GM18508 (cell line): ENCODE data around the gene IQCK.

Source experiments
- ATAC-seq: cut with Tn5 transposase; IDR thresholded peaks from one replicate; pipeline ENCODE4 v1.9.1; 2021; ENCODE audit warnings: moderate number of reproducible peaks; ENCODE audit not compliant: insufficient read depth, unreplicated experiment

IQCK gene

GRCh38 chr16:19853132-19853741 lies 135.2 kb downstream of the IQCK start:
- no peak for ATAC-seq

- ATAC-seq: no peak
Observed at GRCh38 chr16:19853742-19854542, 135.9 kb downstream of the IQCK start.

- no peak for ATAC-seq
Observed at GRCh38 chr16:19854543-19854876, 136.4 kb downstream of the IQCK start.

- ATAC-seq: no peak
Observed at GRCh38 chr16:19856120-19856519, 138.0 kb downstream of the IQCK start.

GRCh38 chr16:19857593-19858339 lies 139.7 kb downstream of the IQCK start:
- ATAC-seq: no peak

- no peak for ATAC-seq
Observed at GRCh38 chr16:19858340-19859018, 140.4 kb downstream of the IQCK start.

- no peak for ATAC-seq
Observed at GRCh38 chr16:19859166-19859565, 141.1 kb downstream of the IQCK start.

- no peak for ATAC-seq
Observed at GRCh38 chr16:19859603-19860002, 141.5 kb downstream of the IQCK start.

GRCh38 chr16:19860166-19861041 lies 142.3 kb downstream of the IQCK start:
- ATAC-seq: no peak

- no peak for ATAC-seq
Observed at GRCh38 chr16:19861133-19861532, 143.1 kb downstream of the IQCK start.

GRCh38 chr16:19861811-19862327 lies 143.8 kb downstream of the IQCK start:
- ATAC-seq: no peak

GRCh38 chr16:19863990-19864389 lies 145.9 kb downstream of the IQCK start:
- ATAC-seq: no peak

GRCh38 chr16:19864566-19864965 lies 146.5 kb downstream of the IQCK start:
- no peak for ATAC-seq

GRCh38 chr16:19868421-19868820 lies 150.3 kb downstream of the IQCK start:
- ATAC-seq: no peak

GRCh38 chr16:19871721-19872120 lies 153.7 kb downstream of the IQCK start:
- no peak for ATAC-seq

- ATAC-seq: no peak
Observed at GRCh38 chr16:19872179-19872863, 154.2 kb downstream of the IQCK start.

- no peak for ATAC-seq
Observed at GRCh38 chr16:19872935-19873334, 154.9 kb downstream of the IQCK start.

- ATAC-seq: no peak
Observed at GRCh38 chr16:19874026-19874425, 156.0 kb downstream of the IQCK start.
